GM18519 (cell line): ENCODE measurements around the gene THRB.

Source experiments
- ATAC-seq: cut with Tn5 transposase; IDR thresholded peaks from one replicate; pipeline ENCODE4 v1.9.1; 2021; ENCODE audit warnings: mild to moderate bottlenecking, moderate library complexity; ENCODE audit not compliant: unreplicated experiment, low FRiP score

THRB gene

GRCh38 chr3:24385012-24385615 is 109.5 kb downstream of the THRB start:
- ATAC-seq: no peak

- no peak for ATAC-seq
These were observed 112.0 kb downstream of the THRB start for GRCh38 chr3:24382647-24383046.

GRCh38 chr3:24379936-24380335 is 114.7 kb downstream of the THRB start:
- ATAC-seq: no peak

- no peak for ATAC-seq
These were observed 116.3 kb downstream of the THRB start for GRCh38 chr3:24378313-24378712.

GRCh38 chr3:24377218-24377993 is 117.2 kb downstream of the THRB start:
- no peak for ATAC-seq

- no peak for ATAC-seq
These were observed 118.7 kb downstream of the THRB start for GRCh38 chr3:24375947-24376384.

- no peak for ATAC-seq
These were observed 119.8 kb downstream of the THRB start for GRCh38 chr3:24374801-24375200.

GRCh38 chr3:24373198-24373959 is 121.3 kb downstream of the THRB start:
- ATAC-seq: no peak

- no peak for ATAC-seq
These were observed 122.0 kb downstream of the THRB start for GRCh38 chr3:24372559-24373197.

GRCh38 chr3:24370352-24371090 is 124.1 kb downstream of the THRB start:
- ATAC-seq: no peak

GRCh38 chr3:24368605-24369004 is 126.0 kb downstream of the THRB start:
- no peak for ATAC-seq

- ATAC-seq: no peak
These were observed 126.9 kb downstream of the THRB start for GRCh38 chr3:24367664-24368264.

- no peak for ATAC-seq
These were observed 127.4 kb downstream of the THRB start for GRCh38 chr3:24367216-24367615.

GRCh38 chr3:24365168-24365567 is 129.5 kb downstream of the THRB start:
- ATAC-seq: no peak

GRCh38 chr3:24364359-24364758 is 130.3 kb downstream of the THRB start:
- no peak for ATAC-seq

- no peak for ATAC-seq
These were observed 131.4 kb downstream of the THRB start for GRCh38 chr3:24363242-24363641.

- no peak for ATAC-seq
These were observed 133.0 kb downstream of the THRB start for GRCh38 chr3:24361623-24362022.

- no peak for ATAC-seq
These were observed 133.7 kb downstream of the THRB start for GRCh38 chr3:24360957-24361356.

GRCh38 chr3:24359645-24360462 is 134.8 kb downstream of the THRB start:
- no peak for ATAC-seq
